ENCODE data around the gene FBXL4.
"Not testable (repeated sequence)": the region's sequence is repeated elsewhere in the genome, so short reads cannot be mapped to it uniquely, and the experiment has no call there.

The FBXL4 gene

DNA sequence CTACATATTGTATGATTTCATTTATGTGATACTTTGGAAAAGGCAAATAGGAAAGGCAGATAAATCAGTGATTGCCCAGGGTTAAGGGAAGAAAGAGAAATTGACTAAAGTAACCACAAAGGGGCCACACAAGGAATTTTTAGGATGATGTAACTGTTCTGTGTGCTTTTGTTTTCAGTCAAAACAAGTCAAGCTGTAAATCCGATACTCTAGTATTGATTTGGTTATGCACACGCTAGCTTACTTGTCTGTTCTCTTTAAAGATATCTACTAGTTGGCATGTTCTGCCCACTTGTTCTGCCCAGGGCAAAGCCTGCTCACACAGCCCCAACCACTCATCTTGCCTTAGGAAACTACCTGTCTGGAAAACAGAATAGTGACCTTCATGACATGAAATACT lies 6.4 kb downstream of the FBXL4 start:
- H2AFZ ChIP-seq (ENCODE audit: low read depth, low read length), result no peak overlapping the region
- H3K9me3 ChIP-seq (ENCODE audit: low read length), result peaks cover 10% of the 10 kb centered on the region
- no peak overlapping the region for H3K4me3 ChIP-seq (ENCODE audit: low read length)
- no peaks in the 10 kb centered on the region for H3K36me3 ChIP-seq (ENCODE audit: insufficient read depth, low read length)
- peaks cover 9% of the 10 kb centered on the region for H3K4me1 ChIP-seq (ENCODE audit: insufficient read depth, low read length)
- H3K27me3 ChIP-seq (ENCODE audit: insufficient read depth, low read length), result no peaks in the 10 kb centered on the region

DNA sequence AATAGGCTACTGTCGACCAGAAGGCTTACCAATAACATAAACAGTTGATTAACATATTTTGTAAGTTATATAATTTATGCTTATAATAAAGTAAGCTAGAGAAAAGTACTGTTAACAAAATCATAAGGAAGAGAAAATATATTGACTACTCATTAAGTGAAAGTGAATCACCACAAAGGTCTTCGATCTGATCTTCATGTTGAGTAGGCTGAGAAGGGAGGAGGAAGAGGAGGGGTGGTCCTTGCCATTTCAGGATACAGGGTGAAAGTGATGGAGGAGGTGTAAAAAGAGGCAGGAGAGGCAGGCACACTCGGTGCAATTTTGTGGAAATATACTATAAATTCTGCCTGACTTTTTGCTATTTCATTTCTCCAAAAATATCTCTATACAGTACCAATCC lies 10.4 kb downstream of the FBXL4 start:
- Histone ChIP-seq H3K36me3 (ENCODE audit: insufficient read depth, low read length) (peaks cover 1% of the 10 kb centered on the region), H3K4me1 (ENCODE audit: insufficient read depth, low read length) (no peaks in the 10 kb centered on the region), H3K4me3 (ENCODE audit: low read length) (no peak overlapping the region), H3K9me3 (ENCODE audit: low read length) (peaks cover 9% of the 10 kb centered on the region), H2AFZ (ENCODE audit: low read depth, low read length) (no peak overlapping the region), H3K27me3 (ENCODE audit: insufficient read depth, low read length) (no peaks in the 10 kb centered on the region)

DNA sequence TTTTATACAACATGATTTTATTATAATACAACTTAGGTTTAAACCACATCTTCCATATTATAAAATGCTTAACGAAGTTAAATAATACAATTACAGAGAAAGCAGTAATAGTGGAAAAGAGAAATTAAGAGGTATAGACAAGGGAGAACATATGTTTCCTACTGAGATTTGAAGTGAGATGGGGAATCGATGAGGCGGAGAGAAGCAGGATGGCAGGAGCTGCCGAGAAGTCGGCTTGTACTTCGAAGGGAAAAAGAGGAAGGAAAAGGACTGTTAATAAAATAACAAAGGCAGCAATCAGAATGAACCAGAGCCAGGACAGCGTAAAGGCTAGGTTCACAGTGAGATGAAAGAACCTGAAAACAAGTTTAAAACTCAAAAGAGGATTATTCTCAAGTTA lies 15.4 kb downstream of the FBXL4 start:
- H3K4me3 ChIP-seq (ENCODE audit: low read length), result no peak overlapping the region
- H2AFZ ChIP-seq (ENCODE audit: low read depth, low read length), result no peak overlapping the region
- H3K36me3 ChIP-seq (ENCODE audit: insufficient read depth, low read length), result peaks cover 1% of the 10 kb centered on the region
- H3K9me3 ChIP-seq (ENCODE audit: low read length), result no peaks in the 10 kb centered on the region
- H3K27me3 ChIP-seq (ENCODE audit: insufficient read depth, low read length), result no peaks in the 10 kb centered on the region
- no peaks in the 10 kb centered on the region for H3K4me1 ChIP-seq (ENCODE audit: insufficient read depth, low read length)

DNA sequence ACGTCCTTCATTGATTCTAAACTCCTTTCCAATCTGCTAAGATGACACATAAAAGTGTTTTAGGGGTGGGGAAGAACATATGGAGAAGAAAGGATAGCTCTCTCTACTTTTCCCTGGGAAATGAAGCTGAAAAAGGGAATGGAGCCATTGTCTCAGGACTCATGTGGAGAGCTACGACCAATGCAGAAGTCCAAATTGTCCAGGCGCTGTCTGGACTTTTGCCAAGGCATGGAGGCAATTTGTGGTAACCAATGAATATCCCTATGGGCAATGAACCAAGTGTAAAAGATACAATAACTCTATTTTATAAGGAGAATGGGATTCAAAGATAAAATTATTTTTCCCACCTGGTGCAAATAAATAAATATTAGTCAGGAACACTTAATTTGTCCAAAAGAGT lies 16.1 kb downstream of the FBXL4 start:
- Histone ChIP-seq H3K27me3 (ENCODE audit: insufficient read depth, low read length) (no peaks in the 10 kb centered on the region), H3K36me3 (ENCODE audit: insufficient read depth, low read length) (peaks cover 5% of the 10 kb centered on the region), H2AFZ (ENCODE audit: low read depth, low read length) (no peak overlapping the region), H3K4me3 (ENCODE audit: low read length) (no peak overlapping the region), H3K9me3 (ENCODE audit: low read length) (no peaks in the 10 kb centered on the region), H3K4me1 (ENCODE audit: insufficient read depth, low read length) (no peaks in the 10 kb centered on the region)

DNA sequence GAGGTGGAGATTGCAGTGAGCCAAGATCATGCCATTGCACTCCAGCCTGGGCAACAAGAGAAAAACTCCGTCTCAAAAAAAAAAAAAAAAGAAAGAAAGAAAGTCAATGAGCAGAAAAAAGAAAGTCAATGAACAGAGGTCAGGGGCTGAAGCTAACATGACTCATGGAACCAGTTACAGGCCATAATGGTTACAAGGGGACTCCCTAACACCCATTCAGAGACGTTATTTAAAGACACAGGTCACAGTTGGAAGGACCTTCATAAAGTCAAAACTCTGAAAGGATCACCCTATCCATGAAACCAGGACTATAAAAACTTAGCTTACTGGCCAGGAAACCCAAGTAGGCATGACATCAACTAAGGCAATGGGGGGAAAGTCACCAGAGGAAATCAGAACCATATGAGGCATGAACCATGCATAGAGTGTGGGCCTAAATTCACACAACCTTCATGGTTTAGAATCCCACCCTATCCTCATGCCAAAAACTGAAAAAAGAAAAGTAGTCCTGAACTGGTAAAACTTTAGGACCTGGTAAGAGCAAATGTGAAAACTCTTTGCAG lies 18.2 kb downstream of the FBXL4 start:
- no peaks in the 10 kb centered on the region for H3K4me1 ChIP-seq (ENCODE audit: insufficient read depth, low read length)
- H3K9me3 ChIP-seq (ENCODE audit: low read length), result no peaks in the 10 kb centered on the region
- no peak overlapping the region for H2AFZ ChIP-seq (ENCODE audit: low read depth, low read length)
- peaks cover 16% of the 10 kb centered on the region for H3K36me3 ChIP-seq (ENCODE audit: insufficient read depth, low read length)
- no peaks in the 10 kb centered on the region for H3K27me3 ChIP-seq (ENCODE audit: insufficient read depth, low read length)
- no peak overlapping the region for H3K4me3 ChIP-seq (ENCODE audit: low read length)

DNA sequence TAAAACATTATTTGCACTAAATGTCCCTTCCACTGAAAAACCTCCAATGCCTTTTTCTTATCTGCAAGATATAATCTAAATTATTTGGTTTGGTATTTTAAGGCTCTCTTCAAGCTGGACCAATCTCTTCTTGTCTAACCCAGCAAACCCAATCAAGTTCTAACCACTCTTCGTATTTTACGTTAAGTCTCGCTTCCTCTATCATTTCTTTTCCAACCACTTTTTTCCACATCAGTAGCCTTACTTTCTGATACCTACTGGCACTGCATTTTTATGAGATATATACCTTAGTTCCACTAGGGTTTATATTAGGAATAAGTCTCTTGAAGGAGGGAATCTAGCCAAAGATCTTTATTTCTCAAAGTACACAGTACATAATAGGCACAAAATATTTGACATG lies 19.1 kb downstream of the FBXL4 start:
- H3K4me1 ChIP-seq (ENCODE audit: insufficient read depth, low read length), result no peaks in the 10 kb centered on the region
- H3K4me3 ChIP-seq (ENCODE audit: low read length), result no peak overlapping the region
- H3K9me3 ChIP-seq (ENCODE audit: low read length), result no peaks in the 10 kb centered on the region
- peaks cover 14% of the 10 kb centered on the region for H3K36me3 ChIP-seq (ENCODE audit: insufficient read depth, low read length)
- no peaks in the 10 kb centered on the region for H3K27me3 ChIP-seq (ENCODE audit: insufficient read depth, low read length)
- no peak overlapping the region for H2AFZ ChIP-seq (ENCODE audit: low read depth, low read length)

- Histone ChIP-seq H3K9me3 (ENCODE audit: low read length) (no peaks in the 10 kb centered on the region), H3K36me3 (ENCODE audit: insufficient read depth, low read length) (peaks cover 14% of the 10 kb centered on the region), H3K4me3 (ENCODE audit: low read length) (no peak overlapping the region), H3K27me3 (ENCODE audit: insufficient read depth, low read length) (no peaks in the 10 kb centered on the region), H2AFZ (ENCODE audit: low read depth, low read length) (no peak overlapping the region), H3K4me1 (ENCODE audit: insufficient read depth, low read length) (no peaks in the 10 kb centered on the region)
Observed at GRCh38 chr6:98927534-98927933, 20.2 kb downstream of the FBXL4 start.

- Histone ChIP-seq H3K4me1 (ENCODE audit: insufficient read depth, low read length) (no peaks in the 10 kb centered on the region), H3K36me3 (ENCODE audit: insufficient read depth, low read length) (peaks cover 14% of the 10 kb centered on the region), H3K9me3 (ENCODE audit: low read length) (no peaks in the 10 kb centered on the region), H2AFZ (ENCODE audit: low read depth, low read length) (no peak overlapping the region), H3K27me3 (ENCODE audit: insufficient read depth, low read length) (no peaks in the 10 kb centered on the region), H3K4me3 (ENCODE audit: low read length) (no peak overlapping the region)
Observed at GRCh38 chr6:98925831-98926230, 21.9 kb downstream of the FBXL4 start.

DNA sequence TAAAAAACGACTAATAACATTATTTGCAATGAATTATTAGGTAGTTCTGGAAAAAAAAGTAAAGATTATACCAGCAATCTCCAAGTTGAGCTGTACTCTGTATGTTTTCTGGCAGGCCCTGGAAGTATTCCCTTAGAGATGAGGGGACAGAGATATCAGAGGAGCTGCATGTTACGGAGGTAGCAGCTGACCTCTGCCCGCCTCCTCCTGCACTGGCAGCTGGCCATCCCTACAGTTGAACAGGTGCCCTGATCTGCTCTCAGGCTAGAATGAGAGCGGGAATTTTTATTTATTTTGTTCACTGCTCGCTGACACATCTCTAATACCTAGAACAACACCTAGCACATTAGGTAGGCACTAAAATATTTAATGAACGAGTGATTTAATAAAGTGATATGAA lies 23.1 kb downstream of the FBXL4 start:
- H3K36me3 ChIP-seq (ENCODE audit: insufficient read depth, low read length), result peaks cover 14% of the 10 kb centered on the region
- H3K4me3 ChIP-seq (ENCODE audit: low read length), result no peak overlapping the region
- H2AFZ ChIP-seq (ENCODE audit: low read depth, low read length), result no peak overlapping the region

GRCh38 chr6:98920904-98921431 lies 26.8 kb downstream of the FBXL4 start:
- H3K4me1 ChIP-seq (ENCODE audit: insufficient read depth, low read length), result no peaks in the 10 kb centered on the region
- H3K36me3 ChIP-seq (ENCODE audit: insufficient read depth, low read length), result peaks cover 6% of the 10 kb centered on the region
- H3K9me3 ChIP-seq (ENCODE audit: low read length), result no peaks in the 10 kb centered on the region
- no peak overlapping the region for H3K4me3 ChIP-seq (ENCODE audit: low read length)
- H3K27me3 ChIP-seq (ENCODE audit: insufficient read depth, low read length), result no peaks in the 10 kb centered on the region
- no peak overlapping the region for H2AFZ ChIP-seq (ENCODE audit: low read depth, low read length)

More for the DNA sequence above, 23.1 kb downstream of the FBXL4 start:
- Histone ChIP-seq H3K9me3 (ENCODE audit: low read length) (no peaks in the 10 kb centered on the region), H3K4me1 (ENCODE audit: insufficient read depth, low read length) (no peaks in the 10 kb centered on the region), H3K27me3 (ENCODE audit: insufficient read depth, low read length) (no peaks in the 10 kb centered on the region)

DNA sequence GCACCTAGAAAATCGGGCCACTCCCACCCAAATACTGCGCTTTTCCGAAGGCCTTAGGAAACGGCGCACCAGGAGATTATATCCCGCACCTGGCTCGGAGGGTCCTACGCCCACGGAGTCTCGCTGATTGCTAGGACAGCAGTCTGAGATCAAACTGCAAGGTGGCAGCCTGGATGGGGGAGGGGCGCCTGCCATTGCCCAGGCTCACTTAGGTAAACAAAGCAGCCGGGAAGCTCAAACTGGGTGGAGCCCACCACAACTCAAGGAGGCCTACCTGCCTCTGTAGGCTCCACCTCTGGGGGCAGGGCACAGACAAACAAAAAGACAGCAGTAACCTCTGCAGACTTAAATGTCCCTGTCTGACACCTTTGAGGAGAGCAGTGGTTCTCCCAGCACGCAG lies 36.8 kb downstream of the FBXL4 start:
- H3K27me3 ChIP-seq (ENCODE audit: insufficient read depth, low read length); H3K4me1 ChIP-seq (ENCODE audit: insufficient read depth, low read length); H2AFZ ChIP-seq (ENCODE audit: low read depth, low read length); H3K36me3 ChIP-seq (ENCODE audit: insufficient read depth, low read length); H3K9me3 ChIP-seq (ENCODE audit: low read length); H3K4me3 ChIP-seq (ENCODE audit: low read length): not testable (repeated sequence)

DNA sequence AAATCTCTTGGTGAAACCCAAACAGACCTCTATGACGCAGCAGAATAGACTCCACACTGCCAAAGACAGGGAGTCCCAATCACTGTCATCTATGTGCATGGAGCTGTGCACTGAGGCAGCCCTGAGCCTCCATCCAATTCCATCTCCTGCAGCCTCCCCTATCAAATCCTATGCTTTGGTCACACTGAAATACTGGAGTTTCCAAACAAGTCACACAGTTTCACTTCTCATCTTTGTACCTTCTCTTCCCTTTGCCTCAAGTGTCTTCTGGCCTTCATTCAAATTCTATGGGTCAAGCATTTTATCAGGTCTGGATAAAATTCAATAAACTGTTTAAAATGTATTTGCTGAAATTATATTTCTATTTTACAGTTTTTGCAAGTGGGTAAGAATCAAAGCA lies 38.5 kb downstream of the FBXL4 start:
- Histone ChIP-seq H3K4me3 (ENCODE audit: low read length) (no peak overlapping the region), H3K4me1 (ENCODE audit: insufficient read depth, low read length) (no peaks in the 10 kb centered on the region), H3K36me3 (ENCODE audit: insufficient read depth, low read length) (peaks cover 7% of the 10 kb centered on the region), H3K9me3 (ENCODE audit: low read length) (no peaks in the 10 kb centered on the region), H2AFZ (ENCODE audit: low read depth, low read length) (no peak overlapping the region), H3K27me3 (ENCODE audit: insufficient read depth, low read length) (no peaks in the 10 kb centered on the region)

DNA sequence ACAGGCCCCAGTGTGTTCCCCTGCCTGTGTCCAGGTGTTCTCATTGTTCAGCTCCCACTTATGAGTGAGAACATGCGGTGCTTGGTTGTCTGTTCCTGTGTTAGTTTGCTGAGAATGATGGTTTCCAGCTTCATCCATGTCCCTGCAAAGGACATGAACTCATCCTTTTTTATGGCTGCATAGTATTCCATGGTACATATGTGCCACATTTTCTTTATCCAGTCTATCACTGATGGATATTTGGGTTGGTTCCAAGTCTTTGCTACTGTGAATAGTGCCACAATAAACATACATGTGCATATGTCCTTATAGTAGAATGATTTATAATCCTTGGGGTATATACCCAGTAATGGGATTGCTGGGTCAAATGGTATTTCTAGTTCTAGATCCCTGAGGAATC lies 41.4 kb downstream of the FBXL4 start:
- not testable (repeated sequence) for H3K27me3 ChIP-seq (ENCODE audit: insufficient read depth, low read length); H3K4me3 ChIP-seq (ENCODE audit: low read length); H2AFZ ChIP-seq (ENCODE audit: low read depth, low read length)

DNA sequence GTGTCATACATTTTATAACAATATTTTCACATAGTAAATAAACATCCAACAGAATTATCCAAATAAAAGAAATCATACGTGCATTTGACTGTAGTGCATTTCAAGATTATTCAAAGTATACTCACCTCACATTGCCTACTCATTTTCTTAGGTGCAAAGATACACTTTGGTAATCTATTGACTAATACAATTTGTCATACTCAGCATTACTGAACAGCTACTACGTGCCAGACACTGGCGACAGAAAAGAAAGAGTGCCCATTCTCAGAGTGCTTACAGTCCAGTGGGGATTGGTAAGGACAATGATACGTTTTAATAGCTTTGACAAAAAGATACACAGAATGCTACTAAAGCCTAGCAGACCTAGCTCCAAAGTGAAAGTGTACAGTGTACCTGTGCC lies 42.0 kb downstream of the FBXL4 start:
- no peaks in the 10 kb centered on the region for H3K9me3 ChIP-seq (ENCODE audit: low read length)
- peaks cover 14% of the 10 kb centered on the region for H3K36me3 ChIP-seq (ENCODE audit: insufficient read depth, low read length)
- no peaks in the 10 kb centered on the region for H3K4me1 ChIP-seq (ENCODE audit: insufficient read depth, low read length)
- H3K27me3 ChIP-seq (ENCODE audit: insufficient read depth, low read length), result no peaks in the 10 kb centered on the region
- no peak overlapping the region for H2AFZ ChIP-seq (ENCODE audit: low read depth, low read length)
- H3K4me3 ChIP-seq (ENCODE audit: low read length), result no peak overlapping the region

More for the DNA sequence above, 41.4 kb downstream of the FBXL4 start:
- not testable (repeated sequence) for H3K36me3 ChIP-seq (ENCODE audit: insufficient read depth, low read length); H3K4me1 ChIP-seq (ENCODE audit: insufficient read depth, low read length); H3K9me3 ChIP-seq (ENCODE audit: low read length)

All from neuron (in vitro differentiated cells).